GM19351 (cell line): Measurements from ENCODE around the gene LRRC41.
"Not testable (repeated sequence)": the region's sequence is repeated elsewhere in the genome, so short reads cannot be mapped to it uniquely, and the experiment has no call there.

Source experiments
- ATAC-seq: cut with Tn5 transposase; IDR thresholded peaks from one replicate; pipeline ENCODE4 v1.9.1; 2021; ENCODE audit warnings: mild to moderate bottlenecking, moderate library complexity; ENCODE audit not compliant: unreplicated experiment

LRRC41 gene

DNA sequence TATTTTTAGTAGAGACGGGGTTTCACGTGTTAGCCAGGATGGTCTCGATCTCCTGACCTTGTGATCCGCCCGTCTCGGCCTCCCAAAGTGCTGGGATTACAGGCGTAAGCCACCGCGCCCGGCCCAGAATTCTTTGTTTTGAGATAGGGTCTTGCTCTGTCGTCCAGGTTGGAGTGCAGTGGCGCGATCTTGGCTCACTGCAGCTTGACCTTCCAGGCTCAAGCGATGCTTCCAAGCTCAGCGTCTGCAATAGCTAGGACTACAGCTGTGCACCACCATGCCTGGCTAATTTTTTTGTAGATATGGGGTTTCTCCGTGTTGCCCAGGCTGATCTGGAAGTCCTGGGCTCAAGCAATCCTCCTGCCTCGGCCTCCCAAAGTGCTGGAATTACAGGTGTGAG, 57.3 kb downstream of the LRRC41 start:
- ATAC-seq: not testable (repeated sequence)

DNA sequence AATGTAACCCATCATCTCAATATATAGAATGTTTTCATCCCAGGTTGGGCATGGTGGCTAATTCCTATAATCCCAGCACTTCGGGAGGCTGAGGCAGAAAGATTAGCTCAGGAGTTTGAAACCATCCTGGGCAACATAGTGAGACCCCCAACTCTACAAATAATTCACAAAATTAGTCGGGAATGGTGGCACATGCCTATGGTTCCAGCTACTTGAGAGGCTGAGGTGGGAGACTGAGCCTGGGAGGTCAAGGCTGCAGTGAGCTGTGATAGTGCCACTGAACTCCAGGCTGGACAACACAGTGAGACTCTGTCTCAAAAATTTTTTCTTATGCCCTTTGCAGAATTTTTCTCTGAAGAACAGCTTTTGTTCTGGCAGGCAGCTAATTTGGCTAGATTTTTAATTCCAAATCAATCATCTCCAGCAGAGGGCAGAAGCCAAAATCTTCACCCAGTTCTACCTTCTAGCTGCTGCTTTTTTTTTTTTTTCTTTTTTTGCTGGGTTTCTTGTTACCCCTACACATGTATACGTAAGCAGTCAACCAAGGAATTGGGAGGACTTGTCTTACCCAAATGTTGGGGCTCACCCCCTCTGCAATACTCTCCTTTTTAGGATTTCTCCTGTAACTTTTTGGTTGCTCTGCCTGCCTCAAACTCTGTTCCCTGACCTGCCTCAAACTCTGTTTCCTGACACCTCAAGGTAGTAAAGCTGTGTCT, 58.6 kb downstream of the LRRC41 start:
- ATAC-seq: no peak

- not testable (repeated sequence) for ATAC-seq
These were observed 59.6 kb downstream of the LRRC41 start for GRCh38 chr1:46243831-46244230.

GRCh38 chr1:46242918-46243317, 60.5 kb downstream of the LRRC41 start:
- ATAC-seq: no peak

- ATAC-seq: not testable (repeated sequence)
These were observed 61.7 kb downstream of the LRRC41 start for GRCh38 chr1:46241733-46242132.

DNA sequence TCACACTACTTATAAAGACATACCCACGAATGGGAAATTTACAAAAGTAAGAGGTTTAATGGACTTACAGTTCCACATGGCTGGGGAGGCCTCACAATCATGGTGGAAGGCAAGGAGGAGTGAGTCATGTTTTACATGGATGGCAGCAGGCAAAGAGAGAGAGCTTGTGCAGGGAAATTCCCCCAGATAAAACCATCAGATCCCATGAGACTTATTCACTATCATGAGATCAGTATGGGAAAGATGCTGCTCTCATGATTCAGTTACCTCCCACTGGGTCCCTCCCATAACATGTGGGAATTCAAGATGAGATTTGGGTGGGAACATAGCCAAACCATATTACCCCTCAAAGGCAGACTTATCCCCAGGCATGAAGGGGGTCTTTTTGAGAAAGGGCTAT, 64.6 kb downstream of the LRRC41 start:
- not testable (repeated sequence) for ATAC-seq

GRCh38 chr1:46236882-46237281, 66.5 kb downstream of the LRRC41 start:
- no peak for ATAC-seq

- not testable (repeated sequence) for ATAC-seq
These were observed 72.2 kb downstream of the LRRC41 start for GRCh38 chr1:46231231-46231630.
